Hematopoietic multipotent progenitor cell (in vitro differentiated cells): ENCODE results near the gene DNMT1. TPM values are rescaled to one million over a fixed set of nuclear protein-coding genes. Genes with fewer than 3 reads are reported as not detected.
"Not testable (repeated sequence)": the region's sequence is repeated elsewhere in the genome, so short reads cannot be mapped to it uniquely, and the experiment has no call there.

Source experiments
- DNase-seq, 3 donors: peaks; one replicate each; pipeline ENCODE4 v3.0.0-alpha.2; 2011 to 2015; ENCODE audit warnings: low read depth in 2 of 3, low spot score in 2 of 3
- total RNA-seq: library from RNA; depleted of rRNA; stranded (reverse); fragments of >200 nt; gene quantifications from one replicate; pipeline ENCODE4 v1.2.3, GENCODE V29; 2012

DNMT1 gene
- total RNA-seq, 1 donor, result 70.0 TPM

- peak in 1 of 3 donors; percentile 19 for DNase-seq
Measured at GRCh38 chr19:10222201-10222890, 27.6 kb upstream of the DNMT1 start.

DNA sequence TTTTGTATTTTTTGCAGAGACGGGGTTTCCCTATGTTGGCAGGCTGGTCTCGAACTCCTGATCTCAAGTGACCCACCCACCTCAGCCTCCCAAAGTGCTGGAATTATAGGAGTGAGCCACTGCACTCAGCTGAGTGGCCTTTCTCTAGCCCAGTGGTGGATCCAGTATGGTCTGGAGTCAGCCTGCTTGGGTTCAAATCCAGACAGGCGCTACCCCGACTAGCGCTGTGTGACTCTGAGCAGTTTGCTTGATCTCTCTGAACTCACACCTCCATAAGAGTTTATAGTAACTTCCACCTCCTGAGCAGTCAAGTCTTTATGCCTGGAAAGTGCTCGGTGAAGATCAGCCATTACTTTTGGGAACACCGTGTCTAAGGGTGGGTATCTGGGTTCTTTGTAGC, 25.9 kb upstream of the DNMT1 start:
- no peak for DNase-seq

DNA sequence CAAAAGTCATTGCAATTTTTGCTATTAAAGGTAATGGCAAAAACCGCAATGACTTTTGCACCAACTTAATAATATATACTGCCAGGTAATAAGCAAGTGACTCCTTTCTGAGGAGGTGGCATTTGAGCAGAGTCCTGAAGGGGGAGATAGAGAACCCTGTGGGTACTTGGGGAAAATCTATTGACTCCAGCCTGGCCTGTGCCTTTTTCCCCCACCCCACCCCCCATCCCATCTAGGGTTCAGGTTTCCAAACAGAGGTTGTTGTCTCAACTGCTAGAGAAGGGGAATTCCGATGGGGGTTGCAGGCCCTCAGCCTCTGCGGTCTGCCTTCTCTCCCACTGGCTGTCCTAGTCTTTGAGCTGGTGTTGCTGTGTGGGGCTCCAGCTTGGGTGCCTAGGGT, 24.9 kb upstream of the DNMT1 start:
- DNase-seq, result peak in 2 of 3 donors; percentile 70 to 79

DNA sequence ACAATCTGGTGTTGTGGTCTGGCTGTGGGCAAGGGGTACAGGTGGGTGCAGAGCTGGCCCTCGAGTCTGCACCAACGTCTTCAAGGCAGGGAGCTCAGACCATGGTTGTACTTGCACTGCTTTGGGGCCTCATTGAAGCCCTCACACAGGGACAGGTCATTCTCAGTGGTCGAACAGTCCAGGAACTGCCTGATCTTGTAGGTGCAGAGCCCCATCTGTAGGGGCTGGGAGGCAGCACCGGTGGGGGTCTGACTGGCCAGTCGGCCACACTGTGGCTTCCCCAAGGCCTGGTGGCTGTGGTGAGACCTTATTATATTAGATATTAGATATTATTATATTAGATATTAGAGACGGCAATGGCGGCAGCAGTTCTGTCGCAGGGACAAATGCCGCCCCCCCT, 22.3 kb upstream of the DNMT1 start:
- no peak for DNase-seq

DNA sequence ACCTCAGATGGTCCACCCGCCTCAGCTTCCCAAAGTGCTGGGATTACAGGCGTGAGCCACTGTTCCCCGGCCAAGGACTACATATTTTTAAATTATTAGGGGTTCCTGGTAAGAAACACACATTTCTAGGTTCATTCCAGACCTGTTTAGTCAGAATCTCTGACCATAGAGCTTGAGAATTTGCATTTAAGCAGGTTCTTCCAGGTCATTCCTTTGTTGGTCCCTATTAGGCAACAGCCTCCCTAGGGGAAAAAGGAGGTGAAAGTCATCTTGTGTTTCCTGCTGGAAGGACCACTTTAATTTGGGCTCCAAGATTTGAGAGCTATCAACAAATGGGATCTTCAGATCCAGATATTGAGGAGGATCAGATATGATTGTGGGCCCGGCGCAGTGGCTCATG, 20.0 kb upstream of the DNMT1 start:
- DNase-seq, result no peak

DNA sequence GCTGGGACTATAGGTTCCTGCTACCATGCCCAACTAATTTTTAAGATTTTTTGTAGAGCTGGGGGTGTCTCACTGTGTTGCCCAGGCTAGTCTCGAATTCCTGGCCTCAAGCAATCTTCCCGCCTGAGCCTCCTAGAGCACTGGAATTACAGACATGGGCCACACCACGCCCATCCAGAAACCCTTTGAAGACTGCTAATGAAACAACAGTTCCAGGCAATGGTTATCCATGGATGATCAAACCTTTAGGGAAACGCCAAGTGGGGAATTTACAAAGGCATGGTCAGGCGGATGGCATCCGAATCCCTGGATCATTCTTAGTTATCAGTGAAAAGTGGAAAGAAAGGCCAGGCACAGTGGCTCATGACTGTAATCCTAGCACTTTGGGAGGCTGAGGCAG, 16.9 kb upstream of the DNMT1 start:
- no peak for DNase-seq

DNA sequence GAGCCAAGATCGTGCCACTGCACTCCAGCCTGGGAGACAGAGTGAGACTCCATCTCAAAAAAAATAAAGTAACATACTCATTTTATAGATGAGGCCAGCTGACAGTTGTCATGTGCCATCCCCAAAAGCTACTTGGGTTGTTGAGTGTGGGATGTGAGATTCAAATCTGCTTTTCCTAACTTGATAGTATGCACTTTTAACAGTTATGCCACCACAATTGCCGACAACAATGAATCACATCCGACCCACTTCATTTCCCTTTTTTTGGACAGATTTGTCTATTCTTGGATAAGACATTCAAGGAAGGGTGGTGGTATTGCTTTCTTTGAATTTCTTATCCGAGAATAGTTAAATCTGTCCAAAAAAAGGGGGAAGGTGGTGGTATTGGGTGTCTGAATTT, 16.3 kb upstream of the DNMT1 start:
- no peak for DNase-seq

DNA sequence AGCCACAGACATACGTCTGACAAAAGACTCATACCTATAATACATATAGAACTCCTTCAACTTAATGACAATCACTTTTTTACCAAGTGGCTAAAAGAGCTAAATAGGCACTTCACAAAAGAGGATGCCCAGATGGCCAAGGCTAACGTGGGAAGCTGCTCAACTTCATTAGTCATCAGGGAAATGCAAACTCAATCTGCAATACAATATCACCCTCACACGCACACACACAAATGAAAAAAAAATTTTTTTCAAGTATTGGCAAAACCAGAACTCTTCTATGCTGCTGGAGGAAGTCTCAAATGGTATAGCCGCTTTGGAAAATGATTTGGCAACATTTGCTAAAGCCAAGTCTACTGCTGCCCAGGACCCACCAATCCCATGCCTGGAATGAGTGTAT, 14.6 kb upstream of the DNMT1 start:
- DNase-seq, result no peak

- no peak for DNase-seq
Measured at GRCh38 chr19:10207026-10207425, 12.3 kb upstream of the DNMT1 start.

DNA sequence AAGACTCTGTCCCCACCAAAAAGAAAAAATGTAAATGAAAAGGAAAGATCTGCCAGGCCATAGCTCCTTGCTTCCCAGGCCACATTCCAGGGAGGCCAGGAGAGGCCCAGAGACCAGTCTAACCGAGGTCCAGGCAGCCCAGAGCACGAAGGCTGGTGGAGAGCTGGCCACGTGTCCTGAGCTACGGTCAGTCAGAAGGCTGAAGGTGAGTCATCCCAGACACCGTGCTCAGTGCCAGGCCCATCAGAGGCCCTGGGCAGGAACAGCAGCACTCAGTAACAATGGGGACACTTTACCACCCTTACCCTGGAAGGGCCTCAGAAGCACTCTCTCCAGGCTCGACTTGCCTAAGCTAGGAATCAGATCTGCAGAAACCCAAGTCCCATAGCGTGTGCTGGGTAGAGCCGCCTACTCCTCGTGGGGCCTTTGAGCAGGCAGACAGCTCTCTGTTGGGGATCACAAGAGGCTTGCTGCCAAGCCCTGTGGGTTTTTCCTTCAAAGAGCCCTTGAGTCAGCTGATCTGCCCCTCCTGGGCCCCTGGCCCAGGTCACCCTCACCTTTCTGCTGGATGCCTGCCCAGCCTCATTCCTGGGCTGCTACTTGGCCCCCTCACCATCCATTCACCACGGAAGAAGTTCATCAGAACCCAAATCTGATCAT, 11.6 kb upstream of the DNMT1 start:
- no peak for DNase-seq

DNA sequence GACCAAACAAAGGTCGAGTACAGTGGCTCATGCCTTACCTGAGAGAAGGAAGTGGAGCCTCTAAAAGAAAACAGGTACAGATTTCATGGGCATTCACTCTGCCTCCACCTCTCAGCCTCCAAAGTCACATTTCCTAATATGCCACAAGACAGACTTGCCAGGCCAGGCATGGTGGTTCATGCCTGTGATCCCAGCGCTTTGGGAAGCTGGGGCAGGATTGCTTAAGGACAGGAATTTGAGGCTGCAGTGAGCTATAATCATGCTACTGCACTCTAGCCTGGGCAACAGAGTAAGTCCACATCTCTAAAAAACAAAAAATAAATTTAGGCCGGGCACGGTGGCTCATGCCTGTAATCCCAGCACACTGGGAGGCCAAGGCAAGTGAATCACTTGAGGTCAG, 10.9 kb upstream of the DNMT1 start:
- no peak for DNase-seq

GRCh38 chr19:10203686-10204085, 8.9 kb upstream of the DNMT1 start:
- DNase-seq, result no peak

DNA sequence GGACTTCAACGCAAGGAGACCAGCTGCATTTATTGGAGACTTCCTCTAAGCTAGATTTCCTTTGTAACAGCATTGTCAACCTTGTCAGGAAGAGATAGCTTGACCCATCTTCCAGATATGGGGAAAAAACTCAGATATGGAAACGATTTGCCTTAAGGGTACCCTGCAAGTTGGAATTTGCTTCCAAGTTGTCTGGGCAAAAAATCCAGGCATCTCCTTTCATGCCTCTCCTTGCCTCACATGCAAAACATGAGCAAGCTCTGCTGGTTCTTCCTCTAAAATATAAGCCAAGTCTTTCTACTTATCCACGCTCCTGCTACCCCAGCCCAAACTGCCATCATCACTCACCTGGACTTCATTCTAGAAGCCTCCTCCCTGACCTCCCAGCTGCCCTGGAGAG, 6.4 kb upstream of the DNMT1 start:
- no peak for DNase-seq

- DNase-seq, result not testable (repeated sequence)
Measured at GRCh38 chr19:10200101-10200500, 5.3 kb upstream of the DNMT1 start.

GRCh38 chr19:10198889-10199644, 4.3 kb upstream of the DNMT1 start:
- peak in 1 of 3 donors; percentile 33 for DNase-seq

GRCh38 chr19:10195199-10195519, 406 bp upstream of the DNMT1 start:
- DNase-seq, result no peak

DNA sequence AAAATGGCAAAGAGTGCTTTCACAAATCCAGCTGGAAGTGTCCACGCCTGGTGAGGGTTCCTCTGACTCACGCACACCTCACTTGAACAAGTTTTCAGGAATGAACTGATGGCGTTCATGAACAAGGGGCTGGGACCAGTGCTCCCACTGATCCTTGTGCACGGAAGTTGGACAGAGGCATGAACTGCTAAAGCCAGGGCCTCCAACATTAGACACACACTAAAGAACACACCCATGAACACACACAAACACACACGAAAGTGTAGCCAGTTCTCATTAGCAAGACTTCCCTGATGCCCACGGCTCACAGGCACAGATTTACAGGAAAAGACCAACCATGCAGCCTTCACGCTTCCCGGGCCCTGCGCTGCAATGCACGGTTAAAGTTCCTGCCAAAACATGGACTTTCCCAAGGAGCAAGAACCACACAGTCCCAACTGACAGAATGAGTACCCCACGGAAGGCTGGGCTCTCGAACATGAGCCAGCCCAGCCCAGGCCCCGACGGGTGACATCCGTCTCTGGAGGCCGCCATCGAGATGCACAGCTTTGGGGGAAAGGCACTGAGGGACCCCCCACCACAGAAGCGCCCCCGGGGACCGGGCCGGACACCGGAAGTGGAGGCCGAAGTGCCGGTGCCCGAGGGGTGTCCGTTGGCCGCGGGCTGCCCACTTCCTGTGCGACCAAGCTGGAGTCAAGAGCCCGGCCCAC, 808 bp downstream of the DNMT1 start:
- DNase-seq, result peak in 1 of 3 donors; percentile 9

GRCh38 chr19:10192922-10193321, 1.8 kb downstream of the DNMT1 start:
- DNase-seq, result no peak

GRCh38 chr19:10191347-10191746, 3.4 kb downstream of the DNMT1 start:
- DNase-seq, result no peak

GRCh38 chr19:10190026-10190425, 4.7 kb downstream of the DNMT1 start:
- no peak for DNase-seq

GRCh38 chr19:10189616-10190015, 5.1 kb downstream of the DNMT1 start:
- no peak for DNase-seq
